Measurements from ENCODE around the gene LTBP3.

LTBP3 gene

GRCh38 chr11:65596520-65596919 lies 38.4 kb upstream of the LTBP3 start:
- no peak for TF ChIP-seq CTCF (IDR thresholded peaks at IDR 0.05; ENCODE audit: low read depth, low read length, missing control alignments)
- DNase-seq (ENCODE audit: extremely low read depth, low read depth): no peak
- no peak overlapping the region for H3K4me3 ChIP-seq (replicated peaks; ENCODE audit: low read depth, low read length)

- H3K4me3 ChIP-seq (replicated peaks; ENCODE audit: low read depth, low read length): no peak within 1 kb of the TSS
- no peak for DNase-seq (ENCODE audit: extremely low read depth, low read depth)
- no peak for TF ChIP-seq CTCF (IDR thresholded peaks at IDR 0.05; ENCODE audit: low read depth, low read length, missing control alignments)
Measured at GRCh38 chr11:65595543-65596281, 37.6 kb upstream of the LTBP3 start, which contains the start of gene KCNK7. Gene KCNK7, minus strand, starts transcription at chr11:65595800. Its CDS starts 28 bp downstream, at chr11:65595772.

DNA sequence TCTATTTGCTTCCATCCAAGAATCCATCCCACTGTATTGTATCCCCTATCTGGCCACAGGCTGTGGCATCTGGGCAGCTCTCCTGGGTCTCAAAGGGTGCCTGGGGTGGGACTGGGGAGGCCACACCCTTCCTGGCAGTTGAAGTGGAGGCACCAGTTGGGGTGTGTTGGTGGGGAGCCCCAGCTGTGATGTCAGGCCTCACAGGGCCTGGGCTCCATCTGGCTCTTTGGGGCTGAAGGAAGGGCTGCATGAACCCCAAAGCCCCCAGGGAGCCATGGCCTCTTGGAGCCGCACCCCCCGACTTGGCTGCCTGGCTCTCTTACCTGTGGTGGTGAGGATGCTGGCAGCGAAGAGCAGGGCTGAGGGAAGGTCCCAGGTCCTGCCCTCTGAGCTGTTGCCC lies 37.0 kb upstream of the LTBP3 start:
- DNase-seq (ENCODE audit: extremely low read depth, low read depth): no peak
- no peak overlapping the region for H3K4me3 ChIP-seq (replicated peaks; ENCODE audit: low read depth, low read length)
- TF ChIP-seq CTCF (IDR thresholded peaks at IDR 0.05; ENCODE audit: low read depth, low read length, missing control alignments): no peak

DNA sequence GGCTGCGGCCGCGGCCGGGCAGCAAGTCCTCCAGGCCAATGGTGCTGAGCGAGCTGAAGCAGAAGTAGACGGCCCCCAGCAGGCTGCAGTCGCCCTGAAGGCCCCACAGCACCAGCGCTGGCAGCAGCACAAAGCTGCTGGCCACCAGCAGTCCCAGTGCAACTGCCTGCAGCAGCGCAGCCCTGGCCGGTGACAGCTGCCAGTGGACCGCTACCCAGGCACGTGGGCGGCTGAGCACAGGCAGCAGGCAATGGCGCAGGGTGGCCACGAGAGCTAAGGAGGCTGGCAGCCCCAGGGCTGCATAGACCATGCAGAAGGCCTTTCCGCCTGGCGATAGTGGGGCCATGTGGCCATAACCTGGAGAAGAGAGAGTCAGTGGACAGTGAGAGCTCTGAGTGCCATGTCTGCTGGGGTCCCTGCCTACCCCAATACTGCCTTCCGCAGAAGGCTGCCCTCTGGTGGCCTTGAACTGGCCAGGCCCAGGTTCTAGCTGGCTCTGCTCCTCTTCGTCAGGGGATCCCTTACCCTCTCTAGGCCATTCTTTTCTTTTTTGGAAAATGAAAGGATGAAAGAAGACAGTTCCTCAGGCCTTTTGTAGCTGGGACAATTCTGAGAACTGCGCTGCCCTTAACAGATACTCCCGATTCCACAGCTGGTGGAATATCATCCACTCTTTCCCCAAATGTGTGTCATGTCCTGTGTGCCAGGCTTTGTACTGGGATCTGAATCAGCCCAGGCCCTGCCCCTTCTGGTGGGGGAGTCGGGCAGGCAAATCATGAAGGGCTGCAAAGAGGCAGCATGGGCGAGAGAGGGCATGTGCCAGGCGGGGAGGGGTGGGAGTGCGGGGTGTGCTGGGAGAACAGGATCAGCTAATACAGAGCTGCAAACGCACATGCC lies 35.6 kb upstream of the LTBP3 start:
- H3K4me3 ChIP-seq (replicated peaks; ENCODE audit: low read depth, low read length): no peak overlapping the region
- TF ChIP-seq CTCF (IDR thresholded peaks at IDR 0.05; ENCODE audit: low read depth, low read length, missing control alignments): peak; percentile 74
- no peak for DNase-seq (ENCODE audit: extremely low read depth, low read depth)

DNA sequence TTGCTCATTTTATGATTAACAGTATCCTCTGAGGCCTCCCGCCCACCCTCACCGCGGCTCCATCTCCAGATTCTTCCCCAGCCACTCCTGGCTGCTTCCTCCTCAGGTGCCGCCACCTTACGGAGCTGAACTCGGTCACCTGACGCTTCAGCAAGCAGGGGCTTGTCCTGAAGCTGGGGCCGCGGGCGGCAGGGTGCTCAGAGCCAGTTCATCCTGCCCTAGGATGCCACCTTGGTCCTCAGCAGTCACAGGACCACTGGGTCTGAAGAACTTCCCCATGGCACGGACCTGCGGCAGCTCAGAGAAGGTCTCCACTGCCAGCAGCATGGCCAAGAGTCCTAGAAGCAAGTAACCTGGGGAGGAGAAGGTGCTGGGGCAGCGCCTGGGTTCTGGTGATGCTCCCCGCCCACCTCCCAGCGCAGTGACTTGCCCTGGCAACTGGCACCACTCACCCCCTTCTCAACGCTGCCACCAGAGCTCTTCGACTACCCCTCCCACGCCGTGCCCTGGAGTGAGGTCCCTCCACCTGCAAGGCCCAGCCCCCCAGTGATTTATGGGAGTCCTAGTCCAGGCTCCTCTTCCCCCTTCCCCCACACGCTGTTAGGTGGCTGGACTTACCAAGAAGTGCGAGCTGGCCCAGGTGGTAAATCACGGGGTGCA lies 34.8 kb upstream of the LTBP3 start:
- TF ChIP-seq CTCF (IDR thresholded peaks at IDR 0.05; ENCODE audit: low read depth, low read length, missing control alignments): no peak
- no peak for DNase-seq (ENCODE audit: extremely low read depth, low read depth)
- H3K4me3 ChIP-seq (replicated peaks; ENCODE audit: low read depth, low read length): no peak overlapping the region

DNA sequence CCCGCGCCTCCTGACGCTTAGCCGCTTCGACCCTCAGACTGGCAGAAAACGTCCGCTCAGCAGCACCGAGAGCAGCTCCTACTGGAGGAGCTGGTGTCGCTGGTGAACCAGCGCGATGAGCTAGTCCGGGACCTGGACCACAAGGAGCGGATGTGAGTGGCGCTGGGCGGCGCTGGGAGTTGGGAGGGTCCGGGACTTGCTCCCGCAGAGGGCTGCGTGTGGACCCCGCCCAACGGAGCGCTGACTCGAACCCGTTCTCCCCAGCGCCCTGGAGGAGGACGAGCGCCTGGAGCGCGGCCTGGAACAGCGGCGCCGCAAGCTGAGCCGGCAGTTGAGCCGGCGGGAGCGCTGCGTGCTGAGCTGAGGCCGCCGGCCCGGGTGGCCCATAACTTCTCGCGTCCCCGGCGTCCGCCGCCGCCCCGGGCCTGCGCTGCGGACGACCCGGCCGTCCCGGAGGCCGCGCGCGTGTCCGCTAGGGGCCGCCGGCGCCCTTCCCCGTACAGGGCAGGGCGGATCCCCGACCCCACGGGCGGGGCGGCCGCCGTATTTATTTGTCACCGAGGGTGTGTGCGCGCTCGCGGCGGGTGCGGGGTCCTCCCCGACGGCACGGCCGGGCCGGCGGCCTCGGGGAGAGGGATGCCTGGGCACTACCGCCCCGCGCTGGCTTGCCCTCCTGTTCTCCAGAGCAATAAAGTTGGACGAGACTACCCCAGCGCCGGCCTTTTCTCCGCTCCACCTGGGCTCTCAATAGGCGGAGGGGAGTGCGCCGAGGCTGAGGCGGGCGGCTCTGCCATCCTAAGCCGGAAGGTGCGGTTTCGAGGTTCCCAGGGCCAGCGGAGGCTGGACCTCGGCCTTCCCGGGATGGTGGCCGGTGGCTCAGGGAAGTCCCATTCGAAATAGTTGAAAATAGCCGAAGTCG lies 34.0 kb upstream of the LTBP3 start:
- H3K4me3 ChIP-seq (replicated peaks; ENCODE audit: low read depth, low read length): no peak overlapping the region
- DNase-seq (ENCODE audit: extremely low read depth, low read depth): no peak
- no peak for TF ChIP-seq CTCF (IDR thresholded peaks at IDR 0.05; ENCODE audit: low read depth, low read length, missing control alignments)
